ENCODE data around the gene SYNC. TPM values are rescaled to one million over a fixed set of nuclear protein-coding genes. Genes with fewer than 3 reads are reported as not detected.

Gene SYNC
- total and polyA plus RNA-seq, 10 of the 15 experiments (the other 5 are each of a cell fraction or from before 2014, with no cell fraction given) = 0.04 to 0.12 (median 0.05) TPM; not detected in 7

DNA sequence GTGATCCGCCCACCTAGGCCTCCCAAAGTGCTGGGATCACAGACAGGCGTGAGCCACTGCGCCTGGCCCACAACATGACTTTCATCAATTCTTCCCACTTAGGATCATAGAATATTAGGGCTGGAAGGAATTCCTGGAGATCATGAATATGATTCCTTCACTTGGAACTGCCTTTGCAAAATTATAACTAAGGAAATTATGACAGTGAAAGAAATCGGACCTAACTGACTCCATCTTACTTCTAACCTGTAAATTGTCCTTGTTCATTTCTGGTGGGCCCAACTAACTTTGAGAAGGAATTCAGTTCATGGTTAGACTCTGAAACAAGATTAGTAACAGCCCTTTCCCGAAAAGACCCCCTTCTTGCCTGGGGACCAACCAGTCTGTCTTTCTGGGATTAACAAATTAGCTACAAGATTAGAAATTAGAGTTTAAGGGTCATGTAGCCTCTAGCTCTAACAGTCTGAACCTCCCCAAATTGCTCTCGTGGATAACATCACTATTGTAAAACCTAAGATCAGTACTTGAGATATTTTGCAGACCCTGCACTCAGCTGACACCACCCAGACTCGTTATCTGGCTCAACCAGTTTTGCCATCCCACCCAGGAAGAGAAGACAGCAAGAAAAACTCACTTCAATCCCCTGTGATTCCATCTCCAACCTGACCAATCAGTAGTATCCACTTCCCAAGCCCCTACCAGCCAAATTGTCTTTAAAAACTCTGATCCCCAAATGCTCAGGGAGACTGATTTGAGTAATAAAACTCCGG, 66.9 kb downstream of the SYNC start:
- FAIRE-seq = no peak
- CTCF ChIA-PET = interaction anchor here (1.2 to 1.4 kb wide), 2 partner anchors 8 to 20 kb away, joined by 3 to 5 read pairs; no protein-coding TSS in a partner anchor
- no peak for DNase-seq (ENCODE audit: low read depth, low spot score)
- in situ Hi-C loops (cut with MboI) (no loop called here), intact Hi-C loops (cut with micrococcal nuclease; ENCODE audit: unreplicated experiment) (no loop called here)
- no TSS peak for BruUV-seq (replicated peaks)
- 89% methylated on average over 8 of the region's 8 CpGs for WGBS (ENCODE audit: insufficient coverage, insufficient replicate concordance, low lambda C conversion rate, missing lambda C conversion rate)
- no peaks in the 10 kb centered on the region for H4K20me1 ChIP-seq (ENCODE audit: control insufficient read depth, insufficient read depth)
- H3K27ac ChIP-seq (ENCODE audit: control insufficient read depth, insufficient read depth) = no peak overlapping the region
- H3K79me2 ChIP-seq (ENCODE audit: control insufficient read depth, insufficient read depth, low read length) = peaks cover 47% of the 10 kb centered on the region
- POLR2A ChIA-PET = interaction anchor here (0.7 kb wide), 2 partner anchors 151 to 479 kb away, joined by 3 to 4 read pairs; no protein-coding TSS in a partner anchor
- no peak overlapping the region for H3K4me3 ChIP-seq
- no peaks in the 10 kb centered on the region for H3K27me3 ChIP-seq (replicated peaks in 1 of 2; ENCODE audit: control insufficient read depth in 2 of 2, insufficient read depth in 2 of 2, low read length in 1 of 2)
- TF ChIP-seq NFIC (IDR thresholded peaks at IDR 0.05; ENCODE audit: low read depth, low read length) (no peak), SREBF2 (IDR thresholded peaks at IDR 0.05; ENCODE audit: low read length) (no peak), MYC (IDR thresholded peaks at IDR 0.05; ENCODE audit: insufficient read depth, insufficient read length, insufficient replicate concordance, low read length, severe bottlenecking) (no peak), SIX5 (IDR thresholded peaks at IDR 0.05; ENCODE audit: low read depth, low read length, severe bottlenecking) (no peak), STAT1 (conservative IDR thresholded peaks at IDR 0.05) (no peak), YBX1 (IDR thresholded peaks at IDR 0.05) (no peak)
- TF ChIP-seq, protein P1, sequence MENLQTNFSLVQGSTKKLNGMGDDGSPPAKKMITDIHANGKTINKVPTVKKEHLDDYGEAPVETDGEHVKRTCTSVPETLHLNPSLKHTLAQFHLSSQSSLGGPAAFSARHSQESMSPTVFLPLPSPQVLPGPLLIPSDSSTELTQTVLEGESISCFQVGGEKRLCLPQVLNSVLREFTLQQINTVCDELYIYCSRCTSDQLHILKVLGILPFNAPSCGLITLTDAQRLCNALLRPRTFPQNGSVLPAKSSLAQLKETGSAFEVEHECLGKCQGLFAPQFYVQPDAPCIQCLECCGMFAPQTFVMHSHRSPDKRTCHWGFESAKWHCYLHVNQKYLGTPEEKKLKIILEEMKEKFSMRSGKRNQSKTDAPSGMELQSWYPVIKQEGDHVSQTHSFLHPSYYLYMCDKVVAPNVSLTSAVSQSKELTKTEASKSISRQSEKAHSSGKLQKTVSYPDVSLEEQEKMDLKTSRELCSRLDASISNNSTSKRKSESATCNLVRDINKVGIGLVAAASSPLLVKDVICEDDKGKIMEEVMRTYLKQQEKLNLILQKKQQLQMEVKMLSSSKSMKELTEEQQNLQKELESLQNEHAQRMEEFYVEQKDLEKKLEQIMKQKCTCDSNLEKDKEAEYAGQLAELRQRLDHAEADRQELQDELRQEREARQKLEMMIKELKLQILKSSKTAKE (IDR thresholded peaks at IDR 0.05; ENCODE audit: low read depth, poor library complexity, severe bottlenecking) = no peak
- ATAC-seq = no peak
- H3K4me1 ChIP-seq (ENCODE audit: control insufficient read depth, insufficient read depth, low read length) = no peaks in the 10 kb centered on the region
- no peaks in the 10 kb centered on the region for H3K9me3 ChIP-seq (replicated peaks; ENCODE audit: control insufficient read depth, insufficient read depth, low read length)
- H3K4me2 ChIP-seq (ENCODE audit: control insufficient read depth, insufficient read depth) = no peak overlapping the region
- H3K9ac ChIP-seq (ENCODE audit: control insufficient read depth, insufficient read depth, low read length) = no peak overlapping the region
- RAD21 ChIA-PET (ENCODE audit: unreplicated experiment) = interaction anchor here (1.6 kb wide), 1 partner anchor 11 kb away, joined by 3 read pairs; no protein-coding TSS in a partner anchor
- SMC1A ChIA-PET (ENCODE audit: uncharacterized antibody, unreplicated experiment) = no interaction called here
- peaks cover 0 to 9% of the 10 kb centered on the region in 2 experiments; a peak in 3 of 4 replicates for H3K36me3 ChIP-seq (ENCODE audit: control insufficient read depth in 2 of 2, insufficient read depth in 2 of 2, low read length in 1 of 2)
- H2AFZ ChIP-seq (ENCODE audit: control insufficient read depth, low read depth, low read length) = no peak overlapping the region

All from GM12878 (cell line).